Neural cell (in vitro differentiated cells): ENCODE results near the gene SPTBN1. TPM values are rescaled to one million over a fixed set of nuclear protein-coding genes. Genes with fewer than 3 reads are reported as not detected.

Source experiments
- H2AFZ ChIP-seq: fragments of 200-600, 300-800 bp; sonication (generic), shearing (Covaris generic); 2 replicates; pipeline ENCODE4 v1.6.0; 2014; ENCODE audit warnings: low read depth, mild to moderate bottlenecking, antibody characterized with exemption, low read length, moderate library complexity
- H3F3A ChIP-seq: fragments of 200-600 bp; shearing (Covaris generic); 2 replicates; pipeline ENCODE4 v1.6.1; 2016; ENCODE audit warnings: mild to moderate bottlenecking, moderate library complexity, mixed read lengths, antibody characterized with exemption, low read length; ENCODE audit not compliant: insufficient read depth, poor library complexity, severe bottlenecking
- H3K27ac ChIP-seq: fragments of 200-600, 300-800 bp; sonication (generic), shearing (Covaris generic); 2 replicates; pipeline ENCODE4 v1.5.1; 2014; ENCODE audit warnings: mild to moderate bottlenecking, low read length, moderate library complexity
- H3K27me3 ChIP-seq: fragments of 300-800, 200-600 bp; sonication (generic), shearing (Covaris generic); 2 replicates; pipeline ENCODE4 v1.6.0; 2014; ENCODE audit warnings: mild to moderate bottlenecking, low read depth, low read length, moderate library complexity; ENCODE audit not compliant: insufficient read depth
- H3K36me3 ChIP-seq: fragments of 300-800, 200-600 bp; sonication (generic), shearing (Covaris generic); 2 replicates; pipeline ENCODE4 v1.5.1; 2014; ENCODE audit warnings: mild to moderate bottlenecking, antibody characterized with exemption, low read length, moderate library complexity; ENCODE audit not compliant: insufficient read depth
- H3K4me2 ChIP-seq: fragments of 300-800, 200-600 bp; sonication (generic), shearing (Covaris generic); 2 replicates; pipeline ENCODE4 v1.6.0; 2014; ENCODE audit warnings: mild to moderate bottlenecking, low read length
- H3K4me3 ChIP-seq: fragments of 300-800, 200-600 bp; sonication (generic), shearing (Covaris generic); 2 replicates; pipeline ENCODE4 v1.5.1; 2014; ENCODE audit warnings: mild to moderate bottlenecking, low read length, moderate library complexity
- H3K79me2 ChIP-seq: fragments of 200-600 bp; shearing (Covaris generic); replicated peaks from 2 replicates; pipeline ENCODE4 v1.6.0; 2014; ENCODE audit warnings: mild to moderate bottlenecking, low read length, moderate library complexity; ENCODE audit not compliant: insufficient read depth
- H3K9ac ChIP-seq: fragments of 300-800, 200-600 bp; sonication (generic), shearing (Covaris generic); 2 replicates; pipeline ENCODE4 v1.6.1; 2016; ENCODE audit warnings: mild to moderate bottlenecking, low read length, mixed read lengths
- H3K9me2 ChIP-seq: fragments of 200-600 bp; shearing (Covaris generic); 2 replicates; pipeline ENCODE4 v1.6.1; 2016; ENCODE audit warnings: mild to moderate bottlenecking, low read length, mixed read lengths; ENCODE audit not compliant: insufficient read depth
- H3K9me3 ChIP-seq: fragments of 200-600, 300-800 bp; sonication (generic), shearing (Covaris generic); 2 replicates; pipeline ENCODE4 v1.6.1; 2016; ENCODE audit warnings: mild to moderate bottlenecking, mixed run types, low read length, moderate library complexity, mixed read lengths
- H4K20me1 ChIP-seq: fragments of 200-600 bp; shearing (Covaris generic); 2 replicates; pipeline ENCODE4 v1.6.1; 2016; ENCODE audit warnings: mild to moderate bottlenecking, mixed run types; ENCODE audit not compliant: insufficient read depth
- EP300 ChIP-seq: fragments of 450-650 bp; conservative IDR thresholded peaks from 2 replicates; pipeline ENCODE4 v1.6.1; 2014; ENCODE audit warnings: antibody characterized with exemption, mild to moderate bottlenecking, moderate library complexity; ENCODE audit not compliant: poor library complexity, severe bottlenecking
- EZH2 ChIP-seq: fragments of 200-600, 300-800 bp; shearing (Covaris generic), sonication (generic); IDR thresholded peaks from 2 replicates; pipeline ENCODE4 v1.6.1; 2014; ENCODE audit warnings: antibody characterized with exemption, low read length, borderline replicate concordance, mild to moderate bottlenecking; ENCODE audit not compliant: insufficient read depth, poor library complexity, severe bottlenecking
- MXI1 ChIP-seq: fragments of 450-650 bp; conservative IDR thresholded peaks from 2 replicates; pipeline ENCODE4 v1.6.1; 2014; ENCODE audit warnings: antibody characterized with exemption, mild to moderate bottlenecking; ENCODE audit not compliant: poor library complexity, severe bottlenecking
- POLR2AphosphoS5 ChIP-seq: IDR thresholded peaks from 2 replicates; pipeline ENCODE4 v1.6.1; 2012
- RAD21 ChIP-seq: fragments of 450-650 bp; conservative IDR thresholded peaks from 2 replicates; pipeline ENCODE4 v1.6.1; 2014; ENCODE audit warnings: antibody characterized with exemption, mild to moderate bottlenecking, moderate library complexity
- SMC3 ChIP-seq: fragments of 450-650 bp; conservative IDR thresholded peaks from 2 replicates; pipeline ENCODE4 v1.6.1; 2014; ENCODE audit warnings: antibody characterized with exemption, mild to moderate bottlenecking, moderate library complexity; ENCODE audit not compliant: poor library complexity
- TAF1 ChIP-seq: IDR thresholded peaks from 2 replicates; pipeline ENCODE4 v1.6.1; 2012; ENCODE audit warnings: low read depth
- polyA plus RNA-seq: library from polyadenylated mRNA; depleted of rRNA; stranded (reverse); fragments of >200 nt; gene quantifications from 2 replicates; pipeline ENCODE4 v1.2.3, GENCODE V29; 2014
- TF ChIP-seq, protein P1 (sequence below): IDR thresholded peaks from 2 replicates; pipeline ENCODE4 v1.6.1; 2012; ENCODE audit warnings: borderline replicate concordance
- TF ChIP-seq, protein P2 (sequence below): fragments of 450-650 bp; IDR thresholded peaks from 2 replicates; pipeline ENCODE4 v1.5.1; 2014; ENCODE audit warnings: antibody characterized with exemption, mild to moderate bottlenecking, moderate library complexity; ENCODE audit not compliant: poor library complexity, severe bottlenecking

SPTBN1 gene
- polyA plus RNA-seq, 1 donor from 2014 or later = 92.1 TPM

DNA sequence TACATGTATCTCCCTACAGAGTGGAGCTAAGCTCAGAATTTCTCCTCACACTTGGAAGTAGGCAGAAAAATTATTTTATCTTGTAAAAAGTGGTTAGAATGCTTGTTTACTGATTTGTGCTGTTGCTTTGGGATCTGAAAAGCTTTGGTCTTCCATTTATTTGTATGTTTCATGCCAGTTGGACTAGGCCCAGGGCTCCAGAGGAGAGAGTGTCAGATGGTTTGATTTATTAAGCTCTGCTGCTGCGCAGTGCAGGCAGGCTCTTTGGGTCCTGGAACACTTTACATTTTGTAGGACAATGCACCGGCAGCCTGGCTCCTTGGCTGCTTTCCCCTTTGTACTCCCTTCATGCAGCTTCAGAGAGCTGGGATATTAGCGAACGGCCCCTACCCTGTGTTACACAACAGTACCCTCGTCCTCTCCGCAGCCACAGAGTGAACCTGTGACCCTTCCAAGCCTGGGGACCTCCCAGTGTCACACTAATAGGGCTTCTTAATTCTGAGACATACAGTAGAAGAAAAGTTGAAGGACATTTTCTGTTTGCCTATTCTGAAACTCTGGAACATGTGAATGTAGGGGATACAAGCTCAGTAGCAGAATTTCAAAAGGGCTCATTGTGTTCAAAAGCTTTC is 210.6 kb downstream of the SPTBN1 start:
- TF ChIP-seq POLR2AphosphoS5 (no peak), EP300 (no peak), MXI1 (no peak), RAD21 (no peak)
- TF ChIP-seq, protein P1, sequence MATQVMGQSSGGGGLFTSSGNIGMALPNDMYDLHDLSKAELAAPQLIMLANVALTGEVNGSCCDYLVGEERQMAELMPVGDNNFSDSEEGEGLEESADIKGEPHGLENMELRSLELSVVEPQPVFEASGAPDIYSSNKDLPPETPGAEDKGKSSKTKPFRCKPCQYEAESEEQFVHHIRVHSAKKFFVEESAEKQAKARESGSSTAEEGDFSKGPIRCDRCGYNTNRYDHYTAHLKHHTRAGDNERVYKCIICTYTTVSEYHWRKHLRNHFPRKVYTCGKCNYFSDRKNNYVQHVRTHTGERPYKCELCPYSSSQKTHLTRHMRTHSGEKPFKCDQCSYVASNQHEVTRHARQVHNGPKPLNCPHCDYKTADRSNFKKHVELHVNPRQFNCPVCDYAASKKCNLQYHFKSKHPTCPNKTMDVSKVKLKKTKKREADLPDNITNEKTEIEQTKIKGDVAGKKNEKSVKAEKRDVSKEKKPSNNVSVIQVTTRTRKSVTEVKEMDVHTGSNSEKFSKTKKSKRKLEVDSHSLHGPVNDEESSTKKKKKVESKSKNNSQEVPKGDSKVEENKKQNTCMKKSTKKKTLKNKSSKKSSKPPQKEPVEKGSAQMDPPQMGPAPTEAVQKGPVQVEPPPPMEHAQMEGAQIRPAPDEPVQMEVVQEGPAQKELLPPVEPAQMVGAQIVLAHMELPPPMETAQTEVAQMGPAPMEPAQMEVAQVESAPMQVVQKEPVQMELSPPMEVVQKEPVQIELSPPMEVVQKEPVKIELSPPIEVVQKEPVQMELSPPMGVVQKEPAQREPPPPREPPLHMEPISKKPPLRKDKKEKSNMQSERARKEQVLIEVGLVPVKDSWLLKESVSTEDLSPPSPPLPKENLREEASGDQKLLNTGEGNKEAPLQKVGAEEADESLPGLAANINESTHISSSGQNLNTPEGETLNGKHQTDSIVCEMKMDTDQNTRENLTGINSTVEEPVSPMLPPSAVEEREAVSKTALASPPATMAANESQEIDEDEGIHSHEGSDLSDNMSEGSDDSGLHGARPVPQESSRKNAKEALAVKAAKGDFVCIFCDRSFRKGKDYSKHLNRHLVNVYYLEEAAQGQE = no peak
- peaks cover 40% of the 10 kb centered on the region for H3K36me3 ChIP-seq
- H3F3A ChIP-seq = no peaks in the 10 kb centered on the region
- H3K27ac ChIP-seq = no peak overlapping the region
- no peak overlapping the region for H3K4me2 ChIP-seq
- no peaks in the 10 kb centered on the region for H3K27me3 ChIP-seq
- H3K9me2 ChIP-seq = no peaks in the 10 kb centered on the region
- no peaks in the 10 kb centered on the region for H4K20me1 ChIP-seq
- H3K79me2 ChIP-seq = no peaks in the 10 kb centered on the region
- no peak overlapping the region for H2AFZ ChIP-seq
- H3K9me3 ChIP-seq = no peaks in the 10 kb centered on the region
- H3K4me3 ChIP-seq = no peak overlapping the region
- no peak overlapping the region for H3K9ac ChIP-seq

DNA sequence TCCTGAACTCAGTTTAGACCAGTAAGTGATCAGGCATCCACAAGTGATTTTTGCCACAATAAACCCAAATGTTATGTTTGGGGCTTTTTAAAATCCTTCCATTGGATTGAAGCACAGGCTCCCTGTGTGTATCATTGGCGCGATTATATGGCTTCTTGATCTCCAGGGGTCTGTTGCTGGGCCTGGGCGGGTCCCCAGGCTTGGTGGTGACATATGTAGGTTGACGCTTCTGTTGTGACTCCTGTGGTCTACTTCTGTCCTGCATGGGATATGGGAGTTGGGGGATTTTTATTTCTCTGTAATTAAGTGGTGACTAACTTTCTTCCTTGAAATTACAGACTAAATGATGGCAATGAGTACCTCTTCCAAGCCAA is 211.1 kb downstream of the SPTBN1 start:
- Histone ChIP-seq H4K20me1 (no peaks in the 10 kb centered on the region), H3K79me2 (no peaks in the 10 kb centered on the region), H3K9ac (no peak overlapping the region), H3K27ac (no peak overlapping the region), H2AFZ (no peak overlapping the region), H3K27me3 (no peaks in the 10 kb centered on the region), H3K9me2 (no peaks in the 10 kb centered on the region), H3K4me3 (no peak overlapping the region), H3K4me2 (no peak overlapping the region), H3F3A (no peaks in the 10 kb centered on the region), H3K36me3 (peaks cover 40% of the 10 kb centered on the region), H3K9me3 (no peaks in the 10 kb centered on the region)
- TF ChIP-seq EZH2 = no peak
- TF ChIP-seq, protein P2, sequence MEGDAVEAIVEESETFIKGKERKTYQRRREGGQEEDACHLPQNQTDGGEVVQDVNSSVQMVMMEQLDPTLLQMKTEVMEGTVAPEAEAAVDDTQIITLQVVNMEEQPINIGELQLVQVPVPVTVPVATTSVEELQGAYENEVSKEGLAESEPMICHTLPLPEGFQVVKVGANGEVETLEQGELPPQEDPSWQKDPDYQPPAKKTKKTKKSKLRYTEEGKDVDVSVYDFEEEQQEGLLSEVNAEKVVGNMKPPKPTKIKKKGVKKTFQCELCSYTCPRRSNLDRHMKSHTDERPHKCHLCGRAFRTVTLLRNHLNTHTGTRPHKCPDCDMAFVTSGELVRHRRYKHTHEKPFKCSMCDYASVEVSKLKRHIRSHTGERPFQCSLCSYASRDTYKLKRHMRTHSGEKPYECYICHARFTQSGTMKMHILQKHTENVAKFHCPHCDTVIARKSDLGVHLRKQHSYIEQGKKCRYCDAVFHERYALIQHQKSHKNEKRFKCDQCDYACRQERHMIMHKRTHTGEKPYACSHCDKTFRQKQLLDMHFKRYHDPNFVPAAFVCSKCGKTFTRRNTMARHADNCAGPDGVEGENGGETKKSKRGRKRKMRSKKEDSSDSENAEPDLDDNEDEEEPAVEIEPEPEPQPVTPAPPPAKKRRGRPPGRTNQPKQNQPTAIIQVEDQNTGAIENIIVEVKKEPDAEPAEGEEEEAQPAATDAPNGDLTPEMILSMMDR = no peak
- no peak for TF ChIP-seq EP300
- TF ChIP-seq SMC3 = no peak
- no peak for TF ChIP-seq TAF1
- TF ChIP-seq MXI1 = no peak
- TF ChIP-seq POLR2AphosphoS5 = no peak
